GM21423 (cell line): ENCODE results near the gene ZNF311.
A peak's percentile ranks its signal among the peaks of the same experiment; 100 is the strongest.
"Not testable (repeated sequence)": the region's sequence is repeated elsewhere in the genome, so short reads cannot be mapped to it uniquely, and the experiment has no call there.

Experiments
- ATAC-seq: cut with Tn5 transposase; IDR thresholded peaks from one replicate; pipeline ENCODE4 v1.9.1; 2021; ENCODE audit warnings: mild to moderate bottlenecking, moderate library complexity; ENCODE audit not compliant: unreplicated experiment

Gene ZNF311

GRCh38 chr6:28956331-28956730, 48.8 kb downstream of the ZNF311 start:
- ATAC-seq = no peak

DNA sequence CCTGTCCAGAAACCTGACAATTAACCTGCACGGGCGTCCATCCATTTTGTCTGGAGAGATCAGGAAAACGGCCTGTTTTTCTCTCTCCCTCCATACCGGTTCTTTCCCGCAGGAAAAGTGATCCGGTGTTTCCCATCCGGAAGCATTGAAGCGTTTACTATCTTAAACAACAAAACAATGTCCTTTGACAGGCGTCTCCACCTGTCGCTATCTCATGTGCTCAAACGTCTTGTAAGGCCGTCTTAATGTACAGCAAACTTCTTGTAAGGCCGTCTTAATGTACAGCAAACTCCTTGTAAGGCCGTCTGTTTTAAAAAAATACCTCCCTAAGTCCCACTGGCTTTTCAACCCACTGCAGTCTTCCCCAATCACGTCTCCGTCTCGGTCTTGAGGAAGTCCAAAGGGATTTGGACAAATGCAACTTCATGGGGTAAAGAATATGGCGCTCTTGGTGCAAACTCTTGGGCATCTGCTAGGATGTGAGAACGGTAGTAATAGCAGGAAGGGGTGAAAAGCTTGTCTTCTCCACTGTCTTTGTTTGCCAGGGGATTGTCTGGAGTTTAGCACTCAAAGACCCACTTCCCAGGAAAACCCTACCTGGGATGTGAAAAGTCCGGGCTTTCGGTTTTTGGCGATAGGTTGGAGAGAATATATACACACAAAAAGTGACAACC, 51.4 kb downstream of the ZNF311 start:
- ATAC-seq = no peak

- peak; percentile 67 for ATAC-seq
Measured at GRCh38 chr6:28953039-28953584, 52.0 kb downstream of the ZNF311 start.

DNA sequence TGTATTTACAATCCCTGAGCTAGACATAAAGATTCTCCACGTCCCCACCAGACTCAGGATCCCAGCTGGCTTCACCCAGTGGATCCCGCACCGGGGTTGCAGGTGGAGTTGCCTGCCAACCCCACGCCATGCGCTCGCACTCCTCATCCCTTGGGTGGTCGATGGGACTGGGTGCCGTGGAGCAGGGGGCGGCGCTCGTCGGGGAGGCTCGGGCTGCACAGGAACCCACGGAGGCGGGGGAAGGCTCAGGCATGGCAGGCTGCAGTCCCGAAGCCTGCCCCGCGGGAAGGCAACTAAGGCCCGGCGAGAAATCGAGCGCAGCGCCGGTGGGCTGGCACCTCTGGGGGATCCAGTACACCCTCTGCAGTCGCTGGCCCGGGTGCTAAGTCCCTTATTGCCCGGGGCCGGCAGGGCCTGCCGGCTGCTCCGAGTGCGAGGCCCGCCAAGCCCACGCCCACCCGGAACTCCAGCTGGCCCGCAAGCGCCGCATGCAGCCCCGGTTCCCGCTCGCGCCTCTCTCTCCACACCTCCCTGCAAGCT, 55.4 kb downstream of the ZNF311 start:
- not testable (repeated sequence) for ATAC-seq

DNA sequence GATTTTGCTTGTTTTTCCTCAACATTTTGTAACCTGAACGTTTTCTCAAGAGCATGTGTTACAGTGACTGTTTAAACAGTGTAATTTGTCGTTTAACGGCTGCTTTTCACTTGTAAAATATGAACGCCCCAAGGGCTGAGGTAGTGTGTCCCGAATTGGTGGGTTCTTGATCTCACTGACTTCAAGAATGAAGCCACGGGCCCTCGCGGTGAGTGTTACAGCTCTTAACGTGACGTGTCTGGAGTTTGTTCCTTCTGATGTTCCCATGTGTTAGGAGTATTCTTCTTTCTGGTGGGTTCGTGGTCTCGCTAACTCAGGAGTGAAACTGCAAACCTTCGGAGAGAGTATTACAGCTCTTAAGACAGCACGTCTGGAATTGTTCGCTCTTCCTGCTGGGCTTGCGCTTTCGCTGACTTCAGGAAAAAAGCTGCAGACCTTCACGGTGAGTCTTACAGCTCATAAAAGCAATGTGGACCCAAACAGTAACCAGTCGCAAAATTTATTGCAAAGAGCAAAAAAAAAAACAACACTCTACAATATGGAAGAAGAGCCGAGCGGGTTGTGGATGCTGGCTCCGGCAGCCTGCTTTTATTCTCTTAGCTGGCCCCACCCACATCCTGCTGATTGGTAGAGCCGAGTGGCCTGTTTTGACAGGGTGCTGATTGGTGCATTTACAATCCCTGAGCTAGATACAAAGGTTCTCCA, 56.2 kb downstream of the ZNF311 start:
- no peak for ATAC-seq

DNA sequence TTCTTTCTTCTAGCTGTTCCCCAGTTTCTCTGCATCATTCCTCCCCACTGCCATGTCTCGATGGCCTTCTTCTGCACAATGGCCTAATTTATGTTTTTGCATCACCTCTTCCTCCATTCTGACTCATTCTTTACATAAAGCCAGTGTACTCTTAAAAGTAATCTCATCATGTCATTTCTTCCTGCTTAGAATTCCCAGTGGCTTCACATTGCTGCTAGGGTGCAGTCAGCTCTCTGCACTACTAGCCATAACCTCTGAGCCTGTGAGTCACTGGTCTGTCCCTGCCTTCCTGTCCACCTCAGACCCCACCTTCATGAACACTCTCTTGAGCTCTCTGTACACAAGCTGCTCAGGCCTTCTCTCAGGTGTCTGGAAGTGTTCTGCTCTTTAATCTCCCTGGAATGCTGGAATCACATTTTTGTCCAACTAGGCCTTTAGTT, 57.3 kb downstream of the ZNF311 start:
- ATAC-seq = no peak

DNA sequence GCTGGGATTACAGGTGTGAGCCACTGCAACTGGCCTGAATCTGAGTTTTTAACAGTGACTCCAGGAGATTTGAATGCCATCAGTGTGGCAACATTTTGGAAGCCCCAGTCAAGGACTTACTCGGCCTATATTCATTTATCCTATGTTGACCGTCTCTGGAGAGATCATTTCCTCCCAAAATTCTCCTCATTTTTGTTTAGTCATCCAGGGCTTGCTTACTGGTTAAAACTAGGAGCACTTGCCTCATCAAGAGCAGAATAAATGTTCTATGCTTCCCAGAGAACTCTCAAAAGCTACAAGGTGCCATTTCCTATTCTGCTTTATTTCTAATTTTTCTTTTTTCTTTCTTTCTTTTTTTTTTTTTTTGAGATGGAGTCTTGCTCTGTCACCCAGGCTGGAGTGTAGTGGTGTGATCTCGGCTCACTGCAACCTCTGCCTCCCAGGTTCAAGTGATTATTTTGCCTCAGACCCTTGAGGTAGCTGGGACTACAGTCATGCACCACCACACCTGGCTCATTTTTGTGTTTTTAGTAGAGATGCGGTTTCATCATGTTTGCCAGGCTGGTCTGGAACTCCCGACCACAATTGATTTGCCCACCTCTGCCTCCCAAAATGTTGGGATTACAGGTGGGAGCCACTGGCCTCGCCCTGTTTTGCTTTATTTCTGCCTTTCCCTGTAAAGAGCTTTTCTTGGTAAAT, 57.9 kb downstream of the ZNF311 start:
- ATAC-seq = no peak

DNA sequence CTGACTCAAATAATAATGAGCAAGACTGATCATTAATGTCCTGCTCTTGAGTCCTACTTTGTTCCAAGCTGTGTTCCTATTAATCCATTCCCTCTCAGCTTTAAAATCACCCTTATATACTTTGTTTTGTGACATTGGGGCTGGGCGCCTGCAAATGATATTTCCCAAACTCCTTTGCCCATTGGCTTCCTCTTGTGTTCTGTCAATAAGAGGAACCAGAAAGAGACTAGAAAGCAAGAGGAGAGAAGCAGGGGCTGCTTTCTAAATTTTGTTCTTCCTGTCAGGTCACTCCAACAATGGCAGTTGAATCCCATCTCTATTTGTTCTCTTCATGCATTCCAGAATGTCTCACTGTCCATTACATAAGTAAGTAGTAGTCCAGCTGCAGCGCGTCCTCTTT, 59.8 kb downstream of the ZNF311 start:
- no peak for ATAC-seq
